Measurements from ENCODE around the gene SPDEF. TPM values are rescaled to one million over a fixed set of nuclear protein-coding genes. Genes with fewer than 3 reads are reported as not detected.

SPDEF gene
- total RNA-seq, 2 donors from 2014 or later: not detected

- DNase-seq (peak in 1 of 4 donors; percentile 6), ATAC-seq (no peak)
- H3K4me3 ChIP-seq: no peak overlapping the region
- TF ChIP-seq POLR2A (IDR thresholded peaks at IDR 0.05) (no peak), CTCF (IDR thresholded peaks at IDR 0.05) (no peak)
- no peaks in the 10 kb centered on the region for H3K9me3 ChIP-seq
- peaks cover 5% of the 10 kb centered on the region for H3K4me1 ChIP-seq
- intact Hi-C loops (cut with DNase I): no loop called here
- WGBS, 2 donors: 81 to 87% methylated on average over 17 to 27 of the region's 28 CpGs
- H3K27me3 ChIP-seq: no peaks in the 10 kb centered on the region
- no peak overlapping the region for H3K27ac ChIP-seq
- H3K36me3 ChIP-seq (replicated peaks in 1 of 2; ENCODE audit: insufficient read depth in 1 of 2, low read depth in 2 of 2): no peaks in the 10 kb centered on the region
Observed at GRCh38 chr6:34521463-34522285, 34.5 kb downstream of the SPDEF start.

GRCh38 chr6:34520645-34521462 lies 35.3 kb downstream of the SPDEF start:
- Histone ChIP-seq H3K36me3 (replicated peaks in 1 of 2; ENCODE audit: insufficient read depth in 1 of 2, low read depth in 2 of 2) (no peaks in the 10 kb centered on the region), H3K4me1 (no peaks in the 10 kb centered on the region), H3K4me3 (no peak overlapping the region), H3K9me3 (no peaks in the 10 kb centered on the region), H3K27ac (no peak overlapping the region), H3K27me3 (no peaks in the 10 kb centered on the region)
- 81 to 83% methylated on average over 24 of the region's 24 CpGs for WGBS, 2 donors
- ATAC-seq (no peak), DNase-seq (peak in 1 of 4 donors; percentile 9)
- intact Hi-C loops (cut with DNase I): no loop called here
- TF ChIP-seq POLR2A (IDR thresholded peaks at IDR 0.05): no peak
- no peak for TF ChIP-seq CTCF (IDR thresholded peaks at IDR 0.05)

GRCh38 chr6:34519971-34520644 lies 36.0 kb downstream of the SPDEF start:
- TF ChIP-seq POLR2A (IDR thresholded peaks at IDR 0.05): no peak
- DNase-seq (peak in 1 of 4 donors; percentile 4), ATAC-seq (no peak)
- H3K27me3 ChIP-seq: no peaks in the 10 kb centered on the region
- WGBS, 2 donors: 89 to 91% methylated on average over 7 to 8 of the region's 8 CpGs
- no peak overlapping the region for H3K27ac ChIP-seq
- no peaks in the 10 kb centered on the region for H3K36me3 ChIP-seq (replicated peaks in 1 of 2; ENCODE audit: insufficient read depth in 1 of 2, low read depth in 2 of 2)
- H3K9me3 ChIP-seq: no peaks in the 10 kb centered on the region
- no peaks in the 10 kb centered on the region for H3K4me1 ChIP-seq
- intact Hi-C loops (cut with DNase I): no loop called here
- H3K4me3 ChIP-seq: no peak overlapping the region

- ATAC-seq (no peak), DNase-seq (no peak)
- no peak for TF ChIP-seq CTCF (IDR thresholded peaks at IDR 0.05)
- no peak for TF ChIP-seq POLR2A (IDR thresholded peaks at IDR 0.05)
- intact Hi-C loops (cut with DNase I): no loop called here
- Histone ChIP-seq H3K36me3 (replicated peaks in 1 of 2; ENCODE audit: insufficient read depth in 1 of 2, low read depth in 2 of 2) (no peaks in the 10 kb centered on the region), H3K27me3 (no peaks in the 10 kb centered on the region), H3K9me3 (no peaks in the 10 kb centered on the region), H3K4me1 (no peaks in the 10 kb centered on the region), H3K4me3 (no peak overlapping the region), H3K27ac (no peak overlapping the region)
- WGBS, 2 donors: 85 to 93% methylated on average over 4 of the region's 4 CpGs
Observed at GRCh38 chr6:34518669-34519365, 37.3 kb downstream of the SPDEF start.

Data from body of pancreas (tissue), 4 donors.